Astrocyte (in vitro differentiated cells and primary cell): Measurements from ENCODE around the gene DIAPH2. TPM values are rescaled to one million over a fixed set of nuclear protein-coding genes. Genes with fewer than 3 reads are reported as not detected.

ENCODE experiments used
- DNase-seq: peaks from one replicate; pipeline ENCODE4 v3.0.0-alpha.2; 2010; ENCODE audit warnings: low read depth
- FAIRE-seq: peaks from 2 replicates; lab custom pipeline; 2011; peaks lifted over from hg19 to GRCh38; lab: Jason Lieb, UNC
- H2AFZ ChIP-seq: 2 replicates; pipeline ENCODE4 v1.6.0; 2012; ENCODE audit warnings: low read depth, low read length, inconsistent platforms
- H3K27ac ChIP-seq: 2 replicates; pipeline ENCODE4 v1.5.1; 2011; ENCODE audit warnings: low read depth, low read length, inconsistent platforms
- H3K27me3 ChIP-seq: 2 replicates; pipeline ENCODE4 v1.6.0; 2011; ENCODE audit warnings: low read length, inconsistent platforms; ENCODE audit not compliant: insufficient read depth
- H3K36me3 ChIP-seq: 2 replicates; pipeline ENCODE4 v1.5.1; 2011; ENCODE audit warnings: low read length, inconsistent platforms; ENCODE audit not compliant: insufficient read depth
- H3K4me1 ChIP-seq: 2 replicates; pipeline ENCODE4 v1.5.1; 2011; ENCODE audit warnings: low read length, inconsistent platforms; ENCODE audit not compliant: insufficient read depth
- H3K4me2 ChIP-seq: 2 replicates; pipeline ENCODE4 v1.6.0; 2012; ENCODE audit warnings: low read length, inconsistent platforms
- H3K4me3 ChIP-seq: 2 replicates; pipeline ENCODE4 v1.5.1; 2011; ENCODE audit warnings: low read depth, mild to moderate bottlenecking, low read length, inconsistent platforms; ENCODE audit not compliant: insufficient read depth
- H3K79me2 ChIP-seq: 2 replicates; pipeline ENCODE4 v1.6.0; 2012; ENCODE audit warnings: mild to moderate bottlenecking, low read length, inconsistent platforms; ENCODE audit not compliant: insufficient read depth
- H3K9ac ChIP-seq: 2 replicates; pipeline ENCODE4 v1.6.0; 2012; ENCODE audit warnings: mild to moderate bottlenecking, low read length, inconsistent platforms
- H3K9me3 ChIP-seq: 2 replicates; pipeline ENCODE4 v1.5.1; 2012; ENCODE audit warnings: low read depth, mild to moderate bottlenecking, low read length, inconsistent platforms; ENCODE audit not compliant: insufficient read depth
- H4K20me1 ChIP-seq: 2 replicates; pipeline ENCODE4 v1.6.0; 2012; ENCODE audit warnings: low read length, inconsistent platforms; ENCODE audit not compliant: insufficient read depth
- H3K27ac Mint-ChIP-seq: one replicate; pipeline ENCODE4 v1.8.0; 2021; ENCODE audit warnings: mild to moderate bottlenecking, mixed read lengths; ENCODE audit not compliant: unreplicated experiment
- H3K27me3 Mint-ChIP-seq: one replicate; pipeline ENCODE4 v1.8.0; 2021; ENCODE audit warnings: low read depth, mixed read lengths; ENCODE audit not compliant: unreplicated experiment
- H3K36me3 Mint-ChIP-seq: one replicate; pipeline ENCODE4 v1.8.0; 2021; ENCODE audit warnings: low read depth, mixed read lengths; ENCODE audit not compliant: unreplicated experiment
- H3K4me1 Mint-ChIP-seq: one replicate; pipeline ENCODE4 v1.8.0; 2021; ENCODE audit warnings: low read depth, mixed read lengths; ENCODE audit not compliant: unreplicated experiment
- H3K4me3 Mint-ChIP-seq: one replicate; pipeline ENCODE4 v1.8.0; 2021; ENCODE audit warnings: mild to moderate bottlenecking, moderate library complexity, mixed read lengths; ENCODE audit not compliant: unreplicated experiment
- H3K9me3 Mint-ChIP-seq: one replicate; pipeline ENCODE4 v1.8.0; 2021; ENCODE audit warnings: mild to moderate bottlenecking, mixed read lengths; ENCODE audit not compliant: unreplicated experiment
- EZH2 ChIP-seq: IDR thresholded peaks from 2 replicates; pipeline ENCODE4 v1.6.1; 2012; ENCODE audit warnings: mild to moderate bottlenecking, low read length, inconsistent platforms; ENCODE audit not compliant: insufficient read depth
- total RNA-seq: library from RNA; stranded (reverse); gene quantifications from 2 replicates; pipeline ENCODE4 v1.2.1, GENCODE V29; 2021
- TF ChIP-seq, protein P1 (sequence below): IDR thresholded peaks from 2 replicates; pipeline ENCODE4 v1.5.1; 2011; ENCODE audit warnings: low read depth, mild to moderate bottlenecking, inconsistent platforms, low read length, moderate library complexity; ENCODE audit not compliant: insufficient read depth

Gene DIAPH2
- total RNA-seq, 1 donor from 2014 or later: 9.8 TPM

DNA sequence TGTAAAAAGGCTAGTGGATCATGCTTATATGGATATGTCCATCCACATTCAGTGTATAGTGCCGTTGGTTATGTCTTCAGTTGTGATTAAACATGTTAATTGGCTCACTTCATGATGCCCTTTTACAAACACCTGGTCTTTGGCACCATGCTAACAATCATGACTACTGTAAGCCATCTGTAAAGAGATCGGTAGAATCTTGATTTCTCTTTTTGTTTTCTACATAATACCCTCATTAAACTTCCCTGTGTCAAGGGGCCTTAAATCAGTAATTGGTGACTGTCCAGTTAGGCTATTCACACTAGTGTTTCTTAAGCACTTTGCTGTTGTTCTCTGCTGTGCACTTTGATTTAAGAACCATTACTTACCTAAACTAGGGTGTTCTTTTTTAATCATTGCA is 674.3 kb downstream of the DIAPH2 start:
- no peaks in the 10 kb centered on the region for H3K9me3 ChIP-seq
- no peak for FAIRE-seq
- Mint-ChIP-seq H3K27ac (no peak overlapping the region), H3K36me3 (no peaks in the 10 kb centered on the region), H3K4me3 (no peak overlapping the region), H3K9me3 (no peaks in the 10 kb centered on the region), H3K4me1 (no peaks in the 10 kb centered on the region), H3K27me3 (no peaks in the 10 kb centered on the region)
- TF ChIP-seq, protein P1, sequence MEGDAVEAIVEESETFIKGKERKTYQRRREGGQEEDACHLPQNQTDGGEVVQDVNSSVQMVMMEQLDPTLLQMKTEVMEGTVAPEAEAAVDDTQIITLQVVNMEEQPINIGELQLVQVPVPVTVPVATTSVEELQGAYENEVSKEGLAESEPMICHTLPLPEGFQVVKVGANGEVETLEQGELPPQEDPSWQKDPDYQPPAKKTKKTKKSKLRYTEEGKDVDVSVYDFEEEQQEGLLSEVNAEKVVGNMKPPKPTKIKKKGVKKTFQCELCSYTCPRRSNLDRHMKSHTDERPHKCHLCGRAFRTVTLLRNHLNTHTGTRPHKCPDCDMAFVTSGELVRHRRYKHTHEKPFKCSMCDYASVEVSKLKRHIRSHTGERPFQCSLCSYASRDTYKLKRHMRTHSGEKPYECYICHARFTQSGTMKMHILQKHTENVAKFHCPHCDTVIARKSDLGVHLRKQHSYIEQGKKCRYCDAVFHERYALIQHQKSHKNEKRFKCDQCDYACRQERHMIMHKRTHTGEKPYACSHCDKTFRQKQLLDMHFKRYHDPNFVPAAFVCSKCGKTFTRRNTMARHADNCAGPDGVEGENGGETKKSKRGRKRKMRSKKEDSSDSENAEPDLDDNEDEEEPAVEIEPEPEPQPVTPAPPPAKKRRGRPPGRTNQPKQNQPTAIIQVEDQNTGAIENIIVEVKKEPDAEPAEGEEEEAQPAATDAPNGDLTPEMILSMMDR: no peak
- no peak for TF ChIP-seq EZH2
- no peak overlapping the region for H3K9ac ChIP-seq
- H3K27me3 ChIP-seq: no peaks in the 10 kb centered on the region
- no peaks in the 10 kb centered on the region for H3K79me2 ChIP-seq
- no peak overlapping the region for H3K27ac ChIP-seq
- H4K20me1 ChIP-seq: no peaks in the 10 kb centered on the region
- H3K4me2 ChIP-seq: no peak overlapping the region
- no peak overlapping the region for H2AFZ ChIP-seq
- no peak overlapping the region for H3K4me3 ChIP-seq
- DNase-seq: no peak
- H3K36me3 ChIP-seq: no peaks in the 10 kb centered on the region
- no peaks in the 10 kb centered on the region for H3K4me1 ChIP-seq

GRCh38 chrX:97363843-97364242 is 679.2 kb downstream of the DIAPH2 start:
- no peaks in the 10 kb centered on the region for H3K4me1 ChIP-seq
- H4K20me1 ChIP-seq: no peaks in the 10 kb centered on the region
- H3K36me3 Mint-ChIP-seq: no peaks in the 10 kb centered on the region
- no peak overlapping the region for H3K9ac ChIP-seq
- no peak overlapping the region for H2AFZ ChIP-seq
- no peaks in the 10 kb centered on the region for H3K27me3 ChIP-seq
- H3K9me3 Mint-ChIP-seq: no peaks in the 10 kb centered on the region
- no peak overlapping the region for H3K27ac Mint-ChIP-seq
- no peak for FAIRE-seq
- TF ChIP-seq, protein P1: no peak
- TF ChIP-seq EZH2: no peak
- no peaks in the 10 kb centered on the region for H3K4me1 Mint-ChIP-seq
- H3K27me3 Mint-ChIP-seq: no peaks in the 10 kb centered on the region
- H3K79me2 ChIP-seq: no peaks in the 10 kb centered on the region
- no peak for DNase-seq
- no peak overlapping the region for H3K4me3 ChIP-seq
- no peak overlapping the region for H3K4me3 Mint-ChIP-seq
- no peaks in the 10 kb centered on the region for H3K9me3 ChIP-seq
- no peak overlapping the region for H3K27ac ChIP-seq
- H3K36me3 ChIP-seq: no peaks in the 10 kb centered on the region
- no peak overlapping the region for H3K4me2 ChIP-seq

- DNase-seq (no peak), FAIRE-seq (no peak)
- H3K9ac ChIP-seq: no peak overlapping the region
- no peak overlapping the region for H3K4me2 ChIP-seq
- H3K79me2 ChIP-seq: no peaks in the 10 kb centered on the region
- Mint-ChIP-seq H3K4me3 (no peak overlapping the region), H3K36me3 (no peaks in the 10 kb centered on the region), H3K27me3 (no peaks in the 10 kb centered on the region), H3K4me1 (no peaks in the 10 kb centered on the region), H3K27ac (no peak overlapping the region), H3K9me3 (no peaks in the 10 kb centered on the region)
- H3K9me3 ChIP-seq: no peaks in the 10 kb centered on the region
- no peak overlapping the region for H2AFZ ChIP-seq
- H3K27me3 ChIP-seq: no peaks in the 10 kb centered on the region
- no peaks in the 10 kb centered on the region for H3K4me1 ChIP-seq
- H3K27ac ChIP-seq: no peak overlapping the region
- TF ChIP-seq EZH2: no peak
- TF ChIP-seq, protein P1: no peak
- H3K36me3 ChIP-seq: no peaks in the 10 kb centered on the region
- no peaks in the 10 kb centered on the region for H4K20me1 ChIP-seq
- no peak overlapping the region for H3K4me3 ChIP-seq
Observed at GRCh38 chrX:97366237-97366636, 681.6 kb downstream of the DIAPH2 start.
